Fibroblast of skin of left biceps (primary cell): ENCODE measurements around the gene KCTD13.
"Not testable (repeated sequence)": the region's sequence is repeated elsewhere in the genome, so short reads cannot be mapped to it uniquely, and the experiment has no call there.

Source experiments
- DNase-seq, 2 experiments: peaks; one replicate each; pipeline ENCODE4 v3.0.0-alpha.2; 2013; ENCODE audit warnings: low read depth in 2 of 2

KCTD13 gene

DNA sequence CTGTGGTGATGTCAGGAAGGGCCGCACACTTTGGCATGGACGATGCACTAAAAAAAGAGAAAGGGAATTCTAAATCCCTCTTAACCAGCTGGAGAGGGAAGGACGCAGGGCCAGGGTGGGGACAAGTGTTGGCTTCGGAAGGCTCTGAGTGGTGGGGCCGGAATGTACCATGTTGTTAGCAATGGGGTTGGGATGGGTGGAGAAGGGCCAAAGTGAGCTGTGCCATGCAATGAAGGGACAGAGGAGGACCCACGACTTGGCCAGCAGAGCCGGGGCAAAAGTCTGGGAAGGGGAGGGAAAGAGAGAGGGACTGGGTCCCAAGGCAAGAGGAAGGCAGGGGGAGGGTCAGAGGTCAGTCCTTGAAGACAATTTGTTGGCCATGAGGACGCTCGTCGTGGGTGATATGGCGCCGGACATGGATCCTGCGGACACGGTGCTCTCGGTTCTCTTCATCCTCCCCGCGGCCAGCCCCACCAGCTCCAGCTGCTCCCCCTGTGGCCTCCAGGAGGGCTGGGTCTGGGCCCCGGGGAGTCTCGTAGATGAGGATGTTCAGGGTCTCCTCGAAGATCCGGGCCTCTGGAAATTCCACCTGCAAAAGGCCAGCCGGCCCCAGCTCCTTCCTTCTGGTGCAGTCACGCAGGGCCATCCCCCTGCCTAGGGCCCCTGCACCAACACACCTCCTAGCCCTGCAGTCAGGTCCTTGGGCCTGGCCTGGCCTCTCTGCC lies 19.3 kb downstream of the KCTD13 start:
- DNase-seq, result no peak

DNA sequence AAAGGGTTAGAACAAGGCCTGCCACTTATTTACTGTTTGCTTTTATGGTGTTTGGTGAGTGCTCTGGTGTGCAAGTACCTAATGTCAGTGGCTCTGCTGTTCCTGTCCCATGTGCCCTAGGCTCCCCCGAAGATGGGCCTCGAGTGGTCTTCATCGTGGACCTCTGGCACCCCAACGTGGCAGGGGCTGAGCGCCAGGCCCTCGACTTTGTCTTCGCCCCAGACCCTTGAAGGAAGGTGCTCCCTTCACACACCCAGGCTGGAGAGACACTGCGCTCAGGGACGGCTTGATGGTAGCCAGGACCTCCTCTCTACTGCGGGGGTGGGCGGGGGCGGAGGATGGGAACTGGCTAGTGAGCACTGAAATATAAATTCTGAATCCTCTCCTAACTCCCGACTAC lies 20.4 kb downstream of the KCTD13 start:
- no peak for DNase-seq

DNA sequence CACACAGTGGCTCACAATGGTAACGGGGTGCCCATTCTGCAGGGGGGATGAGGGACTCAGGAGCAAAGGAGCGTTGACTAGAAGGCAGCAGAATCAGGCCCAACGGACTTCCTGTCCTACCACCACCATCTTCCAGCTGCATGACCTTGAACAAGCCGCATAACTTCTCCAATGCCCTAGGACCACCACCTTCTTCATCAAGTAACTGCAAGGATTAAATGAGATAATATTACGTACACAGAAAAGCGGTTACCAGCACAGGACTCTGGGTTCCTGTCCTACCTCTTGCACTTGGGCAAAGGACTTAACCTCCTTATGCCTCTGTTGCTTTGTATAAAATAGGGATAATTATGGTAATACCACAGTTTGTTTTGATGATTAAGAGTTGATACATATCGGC lies 21.1 kb downstream of the KCTD13 start:
- DNase-seq, result no peak

DNA sequence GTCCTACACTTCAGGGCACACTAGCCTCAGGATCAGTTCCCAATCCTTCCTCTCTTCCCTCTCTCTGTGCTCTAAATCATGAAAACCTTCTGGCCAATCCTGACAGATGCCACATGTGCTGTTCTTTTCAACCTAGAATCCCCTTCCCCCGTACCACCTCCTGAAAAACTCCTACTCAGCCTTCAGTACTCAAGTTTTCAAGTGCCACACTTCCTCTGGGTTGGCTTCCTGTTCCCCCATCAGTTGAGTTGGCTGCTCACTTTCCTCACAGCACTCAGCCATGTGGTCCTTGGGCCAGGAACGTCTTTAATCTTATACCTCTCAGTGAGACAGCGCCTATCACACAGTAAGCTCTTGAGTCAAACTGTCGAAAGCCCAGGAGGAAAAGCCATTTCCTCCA lies 22.4 kb downstream of the KCTD13 start:
- no peak for DNase-seq

DNA sequence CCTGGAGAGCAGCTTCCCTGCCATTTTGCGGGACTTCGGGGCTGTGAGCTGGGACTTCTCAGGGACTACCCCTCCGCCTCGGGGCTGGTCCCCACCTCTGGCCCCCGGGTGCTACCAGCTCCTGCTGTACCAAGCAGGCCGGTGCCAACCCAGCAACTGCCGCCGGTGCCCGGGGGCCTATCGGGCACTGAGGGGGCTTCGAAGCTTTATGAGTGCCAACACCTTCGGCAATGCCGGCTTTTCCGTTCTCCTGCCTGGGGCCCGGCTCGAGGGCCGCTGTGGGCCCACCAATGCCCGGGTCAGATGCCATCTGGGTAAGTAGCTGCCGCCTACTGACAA lies 24.4 kb downstream of the KCTD13 start:
- no peak for DNase-seq

DNA sequence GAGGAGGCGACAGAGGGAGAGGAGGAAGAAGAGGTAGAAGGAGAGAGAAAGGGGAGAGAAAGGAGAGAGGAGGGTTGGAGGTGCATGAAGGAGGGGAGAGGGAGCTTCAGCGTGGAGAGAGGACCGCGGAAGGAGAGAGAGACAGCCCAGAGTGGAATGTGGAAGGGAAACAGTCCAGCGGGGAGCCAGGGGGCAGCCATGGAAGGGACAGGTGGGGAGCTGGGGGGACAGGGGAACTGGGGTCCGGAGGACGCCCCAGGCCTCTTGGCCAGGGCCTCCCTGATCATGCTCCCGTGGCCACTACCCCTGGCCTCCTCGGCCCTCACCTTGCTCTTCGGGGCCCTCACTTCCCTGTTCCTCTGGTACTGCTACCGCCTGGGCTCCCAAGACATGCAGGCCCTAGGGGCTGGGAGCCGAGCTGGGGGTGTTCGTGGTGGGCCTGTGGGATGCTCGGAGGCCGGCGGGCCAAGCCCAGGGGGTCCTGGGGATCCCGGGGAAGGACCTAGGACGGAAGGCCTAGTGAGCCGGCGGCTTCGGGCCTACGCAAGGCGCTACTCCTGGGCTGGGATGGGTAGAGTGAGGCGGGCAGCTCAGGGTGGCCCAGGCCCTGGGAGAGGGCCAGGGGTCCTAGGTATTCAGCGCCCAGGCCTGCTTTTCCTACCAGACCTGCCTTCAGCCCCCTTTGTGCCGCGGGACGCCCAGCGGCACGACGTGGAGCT lies 25.0 kb downstream of the KCTD13 start:
- DNase-seq, result no peak

DNA sequence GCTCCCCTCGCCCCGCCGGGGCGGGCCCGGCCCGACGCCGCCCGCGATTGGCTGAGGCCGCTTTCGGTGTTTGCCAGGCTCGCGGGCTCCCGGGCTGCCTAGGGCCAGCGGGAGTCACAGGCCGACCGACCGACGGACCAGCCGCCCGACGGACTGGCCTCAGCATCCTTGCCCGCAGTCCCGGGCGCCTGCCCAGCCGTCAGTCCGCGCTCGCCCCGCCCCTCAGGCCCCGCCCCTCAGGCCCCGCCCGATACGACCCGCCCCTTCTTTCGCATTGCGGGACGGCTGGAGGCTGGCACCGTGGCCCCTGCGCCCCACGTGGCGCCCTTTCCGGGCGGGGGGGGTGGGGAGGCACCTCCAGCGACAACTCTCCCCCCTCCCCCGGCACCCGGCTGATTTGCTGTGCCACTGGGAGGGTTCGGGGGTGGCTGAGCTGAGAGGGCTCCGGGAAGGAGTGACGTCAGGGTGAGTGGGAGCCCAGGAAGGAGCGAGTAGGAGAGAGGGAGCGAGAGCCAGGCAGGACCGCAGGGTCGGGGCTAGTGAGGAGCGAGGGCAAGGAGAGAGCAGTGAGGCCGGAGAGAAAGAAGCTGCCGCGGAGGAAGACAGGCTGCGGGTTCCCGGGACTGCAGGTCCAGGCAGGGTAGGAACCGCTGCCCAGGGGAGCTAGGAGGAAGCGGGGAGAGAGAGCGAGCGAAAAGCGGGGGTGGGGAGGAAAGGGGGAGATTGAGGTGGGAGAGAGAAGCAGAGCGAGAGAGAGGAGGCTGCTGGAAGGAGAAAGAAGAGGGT lies 25.7 kb downstream of the KCTD13 start, which contains the start of gene ASPHD1:
Gene ASPHD1, plus strand, starts transcription at position 387 of the 786 bp plus-strand sequence. CDS start 484 bp downstream, outside the sequence.
- peak in 1 of 2 experiments; percentile 19 for DNase-seq

DNA sequence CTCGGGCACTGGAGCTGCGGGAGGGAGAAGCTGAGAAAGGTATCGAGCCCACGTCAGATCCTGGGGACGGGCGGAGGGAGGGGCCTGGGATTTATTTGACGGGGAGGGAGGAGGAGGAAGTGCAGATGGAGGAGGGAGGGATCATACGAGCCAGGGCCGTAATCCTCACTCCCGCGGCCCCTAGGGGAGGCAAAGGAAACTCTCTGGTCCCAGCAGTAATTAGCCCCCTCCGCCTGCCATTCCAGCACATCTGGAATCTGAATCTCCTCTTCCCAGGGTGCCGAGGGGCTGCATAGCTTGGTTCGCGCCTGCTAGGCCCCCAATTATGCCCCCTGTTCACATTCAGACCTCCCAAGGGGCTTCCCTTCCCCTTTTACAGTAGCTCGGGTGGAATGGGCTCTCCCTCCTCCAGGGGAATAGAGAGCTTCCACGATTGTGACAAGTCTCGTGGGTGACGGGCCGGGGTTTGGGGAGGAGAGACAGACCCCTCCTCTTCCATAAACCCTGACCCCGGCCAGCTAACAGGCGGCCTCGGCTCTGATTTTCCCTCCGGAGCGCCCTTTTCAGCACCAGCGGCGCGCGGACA lies 26.4 kb downstream of the KCTD13 start, which contains the start of gene SEZ6L2:
Gene SEZ6L2, minus strand, starts transcription at position 35 of the 586 bp plus-strand sequence. CDS start 531 bp downstream, outside the sequence.
- DNase-seq, result peak; percentile 35 to 56

DNA sequence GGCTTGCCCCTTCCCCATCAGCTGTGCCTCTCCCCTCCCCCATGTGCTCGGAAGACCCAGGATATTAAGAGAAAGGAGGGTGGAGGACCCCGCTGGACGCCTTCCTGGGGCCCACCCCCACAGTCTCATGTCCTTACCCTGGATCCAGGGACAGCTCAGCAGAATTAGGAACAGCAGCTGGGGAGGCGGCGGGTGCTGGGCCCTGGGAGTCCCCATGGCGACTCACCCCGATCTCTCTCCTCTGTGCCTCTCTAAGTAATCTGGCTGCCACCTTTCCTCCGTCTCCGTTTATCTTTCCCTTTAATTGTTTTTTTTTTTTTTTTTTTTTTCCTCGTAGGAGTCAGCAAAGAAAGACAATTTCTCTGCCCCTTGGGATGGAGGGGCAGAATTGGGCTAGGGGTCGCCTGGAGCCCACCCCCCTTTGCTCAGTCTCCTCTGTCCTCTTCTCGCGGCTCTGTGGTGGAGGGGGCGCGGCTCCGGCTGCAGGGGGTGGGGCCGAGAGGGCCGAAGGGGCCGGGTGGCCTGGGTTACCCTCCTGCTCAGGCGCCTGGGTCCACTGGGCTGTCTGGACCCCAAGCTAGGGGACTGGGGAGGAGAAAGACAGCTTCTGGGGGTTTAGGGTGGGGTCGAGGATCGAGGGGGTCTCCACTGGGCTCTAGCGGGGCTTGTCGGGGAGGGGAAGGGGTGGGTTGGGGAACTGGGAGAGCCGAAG lies 27.1 kb downstream of the KCTD13 start:
- no peak for DNase-seq

DNA sequence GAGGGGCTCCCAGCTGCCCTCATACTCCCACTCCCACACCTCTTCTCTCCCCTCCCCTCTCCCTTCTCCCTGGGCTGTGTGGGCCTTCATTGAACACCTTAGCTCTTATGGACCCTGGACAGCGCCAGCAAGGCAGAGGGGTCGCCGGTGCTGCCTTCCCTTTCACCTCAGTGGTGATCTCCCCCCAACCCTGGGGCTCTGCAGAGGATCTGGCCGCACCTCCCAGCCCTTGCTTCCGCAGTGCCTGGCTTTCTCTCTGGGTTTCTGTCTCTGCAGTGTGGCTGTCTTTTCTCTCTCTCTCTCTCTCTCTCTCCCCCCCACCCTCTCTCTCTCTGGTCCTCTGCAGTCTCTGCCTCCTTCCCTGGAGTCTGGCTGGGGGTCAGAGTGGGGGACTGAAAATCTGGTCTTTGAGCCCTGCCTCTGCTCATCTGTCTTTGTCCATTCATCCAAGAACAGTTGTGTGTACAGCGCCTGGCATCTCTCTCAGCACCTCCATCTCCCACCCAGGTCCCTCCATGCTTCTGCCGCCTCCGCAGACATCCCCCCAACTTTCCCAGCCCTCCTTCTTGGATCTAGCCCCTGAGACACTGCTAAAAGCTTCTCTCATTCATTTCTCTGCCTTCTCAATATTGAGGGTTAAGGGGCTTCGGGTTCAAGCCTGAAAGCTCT lies 27.8 kb downstream of the KCTD13 start:
- DNase-seq, result no peak

DNA sequence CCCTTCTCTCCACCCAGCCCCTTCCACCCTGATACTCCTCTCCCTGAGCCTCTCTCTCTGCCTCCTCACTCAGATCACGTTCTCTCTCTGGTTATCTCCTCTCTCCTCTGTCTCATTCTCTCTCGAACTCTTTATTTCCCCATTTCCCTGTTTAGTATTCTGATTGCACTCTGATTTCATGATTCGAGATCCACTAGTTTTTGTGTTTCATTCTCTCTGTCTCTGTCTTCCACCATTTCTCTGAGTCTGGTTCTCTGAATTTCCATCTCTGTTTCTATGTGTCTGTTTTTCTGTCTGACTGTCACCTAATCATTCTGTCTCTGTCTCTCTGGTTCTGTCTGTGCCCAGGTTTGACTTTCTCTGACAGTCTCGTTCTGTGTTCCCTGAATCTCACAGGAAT lies 28.7 kb downstream of the KCTD13 start:
- DNase-seq, result no peak

DNA sequence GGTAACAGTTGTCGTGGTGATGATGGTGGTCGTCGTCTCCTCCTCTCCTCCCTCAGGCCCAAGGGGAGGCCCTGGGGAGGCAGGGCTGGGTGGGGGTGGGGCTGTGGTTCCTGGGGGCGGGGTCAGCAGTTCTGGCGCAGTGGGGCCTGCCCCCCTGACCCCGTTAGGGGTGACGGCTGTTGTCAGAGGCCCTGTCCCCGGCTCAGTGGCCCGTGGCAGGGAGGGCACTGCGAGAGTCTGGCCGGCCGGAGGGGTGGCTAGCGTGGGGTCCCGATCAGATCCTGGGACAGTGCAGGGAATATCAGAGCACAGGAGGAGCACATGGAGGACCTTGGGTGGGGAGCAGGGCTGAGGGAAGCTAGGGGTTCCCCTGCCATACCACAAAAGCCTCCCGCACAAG lies 29.2 kb downstream of the KCTD13 start:
- no peak for DNase-seq

DNA sequence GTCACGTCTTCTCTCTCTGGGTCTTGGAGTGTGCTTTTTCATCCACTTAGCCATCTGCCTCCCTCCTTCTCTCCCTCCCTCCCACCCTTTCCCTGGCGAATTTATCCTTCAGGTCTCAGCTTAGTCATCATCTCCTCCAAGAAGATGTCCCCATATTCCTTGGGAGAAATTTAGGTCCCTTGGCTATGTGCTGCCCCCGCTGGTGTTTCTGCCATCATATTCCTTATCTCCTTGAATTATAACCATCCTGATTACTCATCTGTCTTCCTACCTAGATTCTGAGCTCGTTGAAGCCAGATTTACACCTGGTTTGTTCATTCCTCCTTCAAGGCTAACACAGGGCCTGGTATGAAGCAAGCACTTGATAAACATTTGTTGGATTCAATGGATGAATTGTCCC lies 31.7 kb downstream of the KCTD13 start:
- no peak for DNase-seq

DNA sequence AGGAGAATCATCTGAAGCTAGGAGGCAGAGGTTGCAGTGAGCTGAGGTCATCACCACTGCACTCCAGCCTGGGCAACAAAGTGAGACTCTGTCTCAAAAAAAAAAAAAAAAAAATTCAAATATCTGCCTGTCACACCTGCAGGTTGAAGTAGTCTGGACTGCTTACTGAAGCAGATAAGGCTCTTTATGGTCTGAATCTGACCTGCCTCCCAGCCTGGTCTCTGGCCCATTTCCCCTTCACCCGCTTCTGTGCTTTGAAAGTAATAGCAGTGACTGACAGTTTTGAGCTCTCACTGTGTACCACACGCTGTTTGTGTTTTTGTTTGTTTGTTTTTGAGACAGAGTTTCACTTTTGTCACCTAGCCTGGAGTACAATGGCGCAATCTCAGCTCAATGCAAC lies 32.5 kb downstream of the KCTD13 start:
- DNase-seq, result no peak

DNA sequence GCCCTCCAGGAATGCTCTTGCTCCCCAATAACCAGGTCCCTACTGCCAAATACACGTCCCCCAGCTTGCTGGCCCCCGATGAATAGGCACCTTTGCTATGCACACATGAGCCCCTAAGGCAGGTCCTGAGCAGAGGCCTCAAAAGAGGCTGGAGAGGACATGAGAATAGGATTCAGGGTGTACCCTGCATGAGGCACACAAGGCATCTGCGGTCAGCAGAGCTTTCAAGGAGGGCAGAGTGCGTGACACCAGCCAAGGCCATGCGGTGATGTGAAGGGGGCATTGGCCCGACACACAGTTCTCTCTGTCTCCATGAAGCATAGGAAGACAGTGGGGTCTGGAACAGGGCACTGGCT lies 33.6 kb downstream of the KCTD13 start:
- DNase-seq, result no peak

DNA sequence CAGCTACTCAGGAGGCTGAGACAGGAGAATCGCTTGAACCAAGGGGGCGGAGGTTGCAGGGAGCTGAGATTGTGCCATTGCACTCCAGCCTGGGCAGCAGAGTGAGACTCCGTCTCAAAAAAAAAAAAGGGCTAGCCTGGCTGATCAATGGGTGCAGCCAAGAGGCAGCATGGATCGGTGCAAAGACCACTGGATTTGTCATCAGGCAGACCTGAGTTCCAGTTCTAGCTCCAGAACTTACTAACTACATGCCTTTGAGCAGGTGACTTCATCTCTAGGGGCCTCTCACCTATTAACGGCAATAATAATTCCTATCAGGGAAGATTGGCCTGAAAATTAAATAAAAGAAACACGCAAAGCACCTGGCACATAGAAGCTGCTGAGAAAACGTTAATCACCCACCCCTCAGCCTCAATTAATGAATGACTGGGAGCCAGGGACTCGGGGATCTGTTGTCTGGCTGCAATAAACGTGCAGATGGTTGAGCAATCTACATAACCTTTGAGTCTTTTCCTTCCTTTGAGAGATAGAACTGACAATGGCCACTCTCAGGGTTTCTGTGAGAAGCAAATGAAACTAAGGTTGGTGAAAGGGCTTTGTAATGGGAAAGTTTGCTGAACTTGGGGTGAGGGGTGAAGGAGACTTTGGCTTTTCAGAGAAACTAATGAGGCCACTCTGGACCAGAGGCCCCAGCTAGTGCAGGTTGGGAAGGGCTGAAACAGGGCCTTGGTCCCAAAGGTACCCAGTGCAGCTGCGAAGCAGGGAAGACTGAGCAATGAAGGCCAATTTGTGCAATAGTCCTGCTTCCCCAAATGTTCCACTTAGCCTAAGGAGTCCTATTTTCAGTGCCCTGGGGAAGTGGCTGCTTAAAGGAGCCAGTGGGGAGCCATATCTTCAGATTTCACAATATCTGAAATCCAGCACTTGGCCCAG lies 34.2 kb downstream of the KCTD13 start:
- no peak for DNase-seq

DNA sequence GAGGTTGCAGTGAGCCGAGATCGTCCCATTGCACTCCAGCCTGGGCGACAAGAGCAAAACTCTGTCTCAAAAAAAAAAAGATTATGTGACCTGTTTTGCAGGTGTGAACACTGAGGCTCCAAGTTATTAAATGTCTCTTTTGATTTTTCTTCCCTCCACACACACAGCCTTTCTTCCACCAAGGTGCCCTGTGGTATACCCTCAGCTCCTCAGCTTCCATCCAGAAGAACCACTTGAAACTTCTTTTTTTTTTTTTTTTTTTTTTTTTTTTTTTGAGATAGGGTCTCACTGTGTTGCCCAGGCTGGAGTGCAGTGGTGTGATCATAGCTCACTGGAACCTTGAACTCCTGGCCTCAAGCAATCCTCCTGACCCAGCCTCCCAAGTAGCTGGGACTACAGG lies 36.7 kb downstream of the KCTD13 start:
- DNase-seq, result not testable (repeated sequence)

DNA sequence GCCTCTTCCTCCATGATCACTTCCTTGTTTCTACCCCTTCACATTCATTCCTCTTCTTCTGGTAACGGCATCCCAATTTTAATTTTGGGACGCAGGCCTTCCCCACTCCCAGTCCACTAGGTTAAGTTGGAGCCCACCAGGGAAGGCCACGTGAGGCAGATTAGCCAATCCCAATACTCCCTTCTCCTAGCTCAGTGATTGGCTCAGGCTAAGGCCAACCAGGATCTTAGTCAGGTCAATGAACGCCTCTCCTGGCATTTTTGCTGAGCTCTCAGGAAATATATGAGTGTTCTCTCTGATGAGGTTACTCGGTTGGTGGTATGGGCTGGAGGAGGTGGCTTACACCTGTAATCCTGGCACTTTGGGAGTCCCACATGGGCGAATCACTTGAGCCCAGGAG lies 42.0 kb downstream of the KCTD13 start:
- DNase-seq, result no peak

DNA sequence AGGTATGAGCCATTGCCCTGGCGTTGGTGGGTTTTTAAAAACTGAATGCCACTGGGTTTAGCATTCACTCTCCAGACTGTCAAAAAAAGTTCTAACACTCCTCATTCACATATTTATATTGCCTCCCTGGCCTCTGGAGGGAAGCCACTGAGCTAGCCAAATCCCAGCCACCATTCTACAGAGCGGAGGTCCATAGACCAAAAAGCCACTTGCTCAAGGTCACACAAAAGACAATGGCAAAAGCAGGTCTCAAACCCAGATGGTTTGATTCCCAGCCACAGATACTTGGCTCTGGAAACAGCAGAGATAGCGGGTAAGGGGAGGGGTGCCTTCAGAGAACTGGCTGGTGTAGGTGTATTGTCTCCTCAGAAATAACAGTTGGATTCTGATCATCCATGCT lies 45.0 kb downstream of the KCTD13 start:
- no peak for DNase-seq

DNA sequence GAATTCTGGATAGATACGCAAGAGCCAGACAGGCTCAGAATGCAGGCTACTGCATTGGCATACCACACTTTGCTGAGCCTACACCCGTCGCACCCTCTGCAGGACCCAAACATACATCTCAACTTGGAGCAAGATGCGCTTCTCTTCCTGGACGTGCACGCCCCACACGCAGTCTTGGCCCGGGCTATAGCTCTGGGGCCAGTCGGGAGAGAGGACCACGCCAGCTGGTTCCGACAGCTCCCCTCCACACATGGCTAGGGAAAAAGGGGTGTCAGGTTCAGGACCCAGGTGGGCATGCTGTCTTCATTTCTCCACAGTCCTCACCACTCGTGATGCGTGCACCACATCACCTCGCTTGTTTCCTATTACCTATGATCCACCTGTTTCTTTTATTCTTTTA lies 47.9 kb downstream of the KCTD13 start:
- DNase-seq, result no peak
